Adrenal gland (tissue), 12 donors: ENCODE measurements around the gene ZRSR2. TPM values are rescaled to one million over a fixed set of nuclear protein-coding genes. Genes with fewer than 3 reads are reported as not detected.

Experiments
- DNase-seq, 7 donors: peaks; one replicate each; pipeline ENCODE4 v3.0.0-alpha.2; 2019 to 2020
- H3K27ac ChIP-seq, 5 donors: fragments of 200-600 bp; sonication (generic) in 4 of 5; 1 replicate in 3 of 5; 2 replicates in 2 of 5; pipeline versions ENCODE4 v1.5.1 to v1.8.0; 2016 to 2020; ENCODE audit warnings: mild to moderate bottlenecking in 1 of 5
- H3K27me3 ChIP-seq: fragments of 200-600 bp; 2 replicates; pipeline ENCODE4 v1.8.0; 2021
- H3K36me3 ChIP-seq, 2 donors: fragments of 200-600 bp; replicated peaks in 1 of 2; 1 replicate in 1 of 2; 2 replicates in 1 of 2; pipeline versions ENCODE4 v1.5.1 to v1.8.0; 2018 to 2022
- H3K4me1 ChIP-seq, 2 donors: fragments of 200-600 bp; replicated peaks in 1 of 2; 1 replicate in 1 of 2; 2 replicates in 1 of 2; pipeline versions ENCODE4 v1.5.1 to v1.8.0; 2018 to 2021
- H3K4me3 ChIP-seq, 4 donors: fragments of 200-600 bp; sonication (generic) in 3 of 4; one replicate each; pipeline ENCODE4 v1.5.1; 2016 to 2018
- H3K9me3 ChIP-seq, 3 donors: fragments of 200-600 bp; sonication (generic) in 1 of 3; replicated peaks in 1 of 3; 1 replicate in 2 of 3; 2 replicates in 1 of 3; pipeline versions ENCODE4 v1.5.1 to v1.8.0; 2016 to 2021
- POLR2A ChIP-seq, 2 donors: fragments of 450-650 bp; IDR thresholded peaks; one replicate each; pipeline ENCODE4 v1.6.1; 2017; ENCODE audit warnings: antibody characterized with exemption in 2 of 2, mild to moderate bottlenecking in 2 of 2, moderate library complexity in 1 of 2
- WGBS, 4 donors: extraction: QIAGEN DNeasy Blood & Tissue Kit in 2 of 4; methylation state at CpG; one replicate each; pipeline versions ENCODE4 v1.1.5 to v1.1.7; 2013 to 2017; 5-methylcytosine and 5-hydroxymethylcytosine counted together
- intact Hi-C, 2 donors: fragments of 100-400 bp; cut with DNase I; formaldehyde crosslinking; loops; one replicate each; pipeline versions ENCODE4 v1.14.1 to v1.15.0; 2022 to 2023
- polyA plus RNA-seq, 3 donors: library from polyadenylated mRNA; stranded (reverse); fragments of 200-250 nt in 2 of 3; fragments of 350-450 nt in 1 of 3; fragmentation: Illumina TruSeq in 1 of 3; extraction: RNeasy Lipid Tissue Mini Kit (QIAGEN cat#74804) in 1 of 3; gene quantifications; one replicate each; pipeline ENCODE4 v1.2.3, GENCODE V29; 2013 to 2014
- total RNA-seq, 9 donors: library from RNA; depleted of rRNA in 4 of 9; stranded (reverse); fragments of >200 nt in 4 of 9; fragments of 120-200 nt in 1 of 9; fragmentation: NEBNext Ultra II Directional in 1 of 9; extraction: Animal tissue kit (Norgen Biotek cat#: 25700) in 1 of 9; gene quantifications; one replicate each; pipeline versions ENCODE4 v1.1.0 to v1.2.4, GENCODE V29; 2013 to 2023
- TF ChIP-seq, protein P1 (sequence below), 6 experiments: fragments of 450-650 bp in 4 of 6; fragments of 200-600 bp in 2 of 6; sonication (generic) in 1 of 6; IDR thresholded peaks; 1 replicate in 5 of 6; 2 replicates in 1 of 6; pipeline versions ENCODE4 v1.5.1 to v1.8.0; 2016 to 2021; ENCODE audit warnings: antibody characterized with exemption in 6 of 6, mild to moderate bottlenecking in 2 of 6, moderate library complexity in 1 of 6
- donor health status: healthy with polysubstance abuse.
- donor health status: Bipolar disorder and iron deficiency.
- donor health status: DM: yes; HTN: yes; CAD: no.
- donor health status: DM: no; HTN: no; CAD: no.
- donor health status: DM: no; HTN: no; CAD: no.
- donor health status: DM: yes; HTN: yes; CAD: no.

ZRSR2 gene
- total and polyA plus RNA-seq, 12 donors: 2.9 to 49.1 (median 9.1) TPM; not detected in 1

DNA sequence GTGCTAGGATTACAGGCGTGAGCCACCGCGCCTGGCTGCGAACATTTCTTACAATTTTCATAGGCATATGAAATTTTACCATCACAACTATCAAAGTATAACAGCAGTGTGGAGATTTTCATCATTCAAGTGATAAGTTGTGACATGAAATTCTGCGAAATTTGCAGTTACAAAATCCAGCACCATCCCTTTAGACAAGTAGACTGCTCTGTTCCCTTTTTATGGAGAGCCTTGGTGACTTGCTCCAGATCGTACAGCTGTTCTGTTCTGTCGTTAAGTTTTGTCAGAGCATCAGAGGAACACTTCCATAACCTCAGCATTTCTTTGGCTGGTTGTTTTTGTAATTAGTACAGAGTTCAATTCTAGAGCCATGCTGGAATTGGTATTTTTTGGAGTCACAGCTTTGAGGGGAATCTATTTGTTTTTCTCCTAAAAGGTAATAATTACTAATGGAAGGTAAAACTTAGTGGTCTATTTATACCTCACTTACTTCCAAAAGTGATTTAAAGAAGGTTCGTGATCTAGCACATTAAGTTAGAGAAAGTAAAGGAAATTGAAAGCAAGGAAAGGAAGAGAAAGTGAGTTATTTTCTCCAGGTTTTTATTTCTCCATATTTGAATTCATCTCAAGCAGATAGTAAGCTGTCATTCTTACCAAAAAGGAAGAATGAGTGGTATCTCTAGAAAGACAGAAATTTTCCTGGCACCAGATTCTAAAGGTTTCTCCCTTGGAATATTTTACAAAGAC is 22.1 kb downstream of the ZRSR2 start:
- no peak overlapping the region for H3K4me3 ChIP-seq
- H3K36me3 ChIP-seq: peaks cover 0 to 49% of the 10 kb centered on the region in 2 donors
- no peaks in the 10 kb centered on the region for H3K9me3 ChIP-seq
- no peaks in the 10 kb centered on the region for H3K4me1 ChIP-seq
- no peak for DNase-seq
- 89 to 96% (median 91%) methylated on average over 8 of the region's 8 CpGs for WGBS, 4 donors
- H3K27me3 ChIP-seq: no peaks in the 10 kb centered on the region
- H3K27ac ChIP-seq: no peak overlapping the region
- no peak for TF ChIP-seq POLR2A (IDR thresholded peaks at IDR 0.05)
- TF ChIP-seq, protein P1, sequence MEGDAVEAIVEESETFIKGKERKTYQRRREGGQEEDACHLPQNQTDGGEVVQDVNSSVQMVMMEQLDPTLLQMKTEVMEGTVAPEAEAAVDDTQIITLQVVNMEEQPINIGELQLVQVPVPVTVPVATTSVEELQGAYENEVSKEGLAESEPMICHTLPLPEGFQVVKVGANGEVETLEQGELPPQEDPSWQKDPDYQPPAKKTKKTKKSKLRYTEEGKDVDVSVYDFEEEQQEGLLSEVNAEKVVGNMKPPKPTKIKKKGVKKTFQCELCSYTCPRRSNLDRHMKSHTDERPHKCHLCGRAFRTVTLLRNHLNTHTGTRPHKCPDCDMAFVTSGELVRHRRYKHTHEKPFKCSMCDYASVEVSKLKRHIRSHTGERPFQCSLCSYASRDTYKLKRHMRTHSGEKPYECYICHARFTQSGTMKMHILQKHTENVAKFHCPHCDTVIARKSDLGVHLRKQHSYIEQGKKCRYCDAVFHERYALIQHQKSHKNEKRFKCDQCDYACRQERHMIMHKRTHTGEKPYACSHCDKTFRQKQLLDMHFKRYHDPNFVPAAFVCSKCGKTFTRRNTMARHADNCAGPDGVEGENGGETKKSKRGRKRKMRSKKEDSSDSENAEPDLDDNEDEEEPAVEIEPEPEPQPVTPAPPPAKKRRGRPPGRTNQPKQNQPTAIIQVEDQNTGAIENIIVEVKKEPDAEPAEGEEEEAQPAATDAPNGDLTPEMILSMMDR (IDR thresholded peaks at IDR 0.05): no peak
- intact Hi-C loops: no loop called here

DNA sequence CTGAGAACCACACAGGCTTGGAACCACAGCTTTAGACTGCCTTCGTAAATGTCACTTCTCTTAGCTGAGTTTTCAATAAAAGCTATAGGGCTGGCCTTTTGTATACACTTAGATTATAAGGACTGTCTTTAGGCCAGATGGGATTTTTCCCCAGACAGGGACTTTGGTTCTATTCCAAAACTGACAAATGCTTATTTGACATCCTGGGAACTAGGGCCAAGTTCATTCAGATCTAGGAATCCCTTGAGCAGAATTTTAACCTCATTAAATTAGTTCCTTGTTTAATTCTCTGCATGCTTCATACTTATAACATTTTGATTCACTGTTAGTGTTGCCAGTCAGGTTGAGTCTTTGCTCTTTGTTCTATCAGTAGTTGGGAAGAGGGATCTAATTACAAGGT is 23.1 kb downstream of the ZRSR2 start:
- no peak overlapping the region for H3K4me3 ChIP-seq
- H3K27ac ChIP-seq: no peak overlapping the region
- intact Hi-C loops: no loop called here
- DNase-seq: no peak
- H3K36me3 ChIP-seq: peaks cover 0 to 49% of the 10 kb centered on the region in 2 donors
- H3K27me3 ChIP-seq: no peaks in the 10 kb centered on the region
- H3K9me3 ChIP-seq: no peaks in the 10 kb centered on the region
- H3K4me1 ChIP-seq: no peaks in the 10 kb centered on the region
- WGBS, 4 donors: 88 to 100% (median 96%) methylated on average over 1 of the region's 1 CpG
- TF ChIP-seq, protein P1 (IDR thresholded peaks at IDR 0.05): no peak

DNA sequence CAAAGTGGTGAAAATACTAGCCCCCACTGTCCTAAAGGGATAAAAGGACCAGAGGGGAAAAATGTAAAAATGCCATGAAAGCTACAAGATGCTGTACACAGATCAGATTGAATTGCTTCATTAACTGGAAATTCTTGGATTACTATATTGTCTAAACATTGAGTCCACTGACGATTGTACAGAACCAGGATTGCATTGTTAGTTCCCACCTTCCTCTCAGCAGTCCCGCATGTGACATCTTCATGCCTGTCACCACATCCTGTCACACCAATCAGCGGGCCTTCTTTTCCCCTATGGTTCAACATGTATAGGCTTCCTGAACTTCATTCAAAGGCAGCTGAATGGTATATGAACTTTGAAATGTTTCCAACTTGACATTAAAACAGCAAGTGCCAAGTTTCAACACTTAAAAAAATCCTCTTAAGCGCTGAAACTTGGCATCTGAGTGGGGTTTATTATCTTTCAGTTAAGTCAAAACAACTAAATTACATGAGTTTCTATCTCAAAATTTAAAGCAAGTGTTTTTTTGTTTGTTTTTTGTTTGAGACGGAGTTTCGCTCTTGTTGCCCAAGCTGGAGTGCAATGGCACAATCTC is 24.6 kb downstream of the ZRSR2 start:
- no peak for TF ChIP-seq POLR2A (IDR thresholded peaks at IDR 0.05)
- TF ChIP-seq, protein P1 (IDR thresholded peaks at IDR 0.05): no peak
- Histone ChIP-seq H3K36me3 (peaks cover 0 to 47% of the 10 kb centered on the region in 2 donors), H3K9me3 (no peaks in the 10 kb centered on the region), H3K27ac (no peak overlapping the region), H3K27me3 (no peaks in the 10 kb centered on the region), H3K4me1 (no peaks in the 10 kb centered on the region), H3K4me3 (no peak overlapping the region)
- 87 to 90% (median 89%) methylated on average over 6 of the region's 6 CpGs for WGBS, 4 donors
- intact Hi-C loops: no loop called here
- DNase-seq: no peak

DNA sequence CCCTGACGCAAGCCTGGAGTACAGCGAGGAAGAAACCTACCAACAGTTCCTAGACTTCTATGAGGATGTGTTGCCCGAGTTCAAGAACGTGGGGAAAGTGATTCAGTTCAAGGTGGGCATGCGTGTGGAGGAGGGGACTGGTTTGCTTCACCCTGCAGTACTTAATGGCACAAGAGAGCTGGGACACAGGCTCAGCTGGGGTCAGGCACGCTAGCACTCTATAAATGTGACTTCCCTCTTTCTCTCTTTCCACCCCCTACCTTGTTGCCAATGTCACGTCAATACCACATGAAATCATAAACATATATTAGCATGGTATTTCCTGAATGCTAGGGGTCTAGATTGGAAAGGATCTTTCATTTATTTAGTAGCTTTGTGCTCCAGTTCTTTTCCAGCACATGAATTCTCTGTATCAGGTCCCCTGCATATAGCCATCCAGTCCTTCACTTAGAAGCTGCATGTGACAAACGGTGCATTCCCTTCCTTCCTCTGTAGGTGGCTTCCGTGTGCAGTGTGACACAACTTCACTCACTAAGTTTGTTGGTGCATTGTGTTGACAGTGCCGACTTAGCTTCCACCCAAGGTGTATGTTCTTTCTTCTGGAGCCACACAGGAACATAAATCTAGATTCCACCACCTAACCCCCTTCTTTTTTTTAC is 25.6 kb downstream of the ZRSR2 start:
- Histone ChIP-seq H3K4me1 (no peaks in the 10 kb centered on the region), H3K27ac (no peak overlapping the region), H3K27me3 (no peaks in the 10 kb centered on the region), H3K4me3 (no peak overlapping the region), H3K36me3 (peaks cover 0 to 49% of the 10 kb centered on the region in 2 donors), H3K9me3 (no peaks in the 10 kb centered on the region)
- 68 to 84% (median 76%) methylated on average over 9 to 10 of the region's 10 CpGs for WGBS, 4 donors
- peak in 1 of 7 donors; percentile 7 for DNase-seq
- TF ChIP-seq POLR2A (IDR thresholded peaks at IDR 0.05): no peak
- TF ChIP-seq, protein P1 (IDR thresholded peaks at IDR 0.05): peak in 4 of 6 experiments; percentile 20 to 30 (median 24)
- intact Hi-C loops: no loop called here
